Bone marrow (tissue), 2 donors: ENCODE measurements around the gene CLCNKA.

Source experiments
- DNase-seq, 2 donors: peaks; one replicate each; lab custom pipeline; 2025; lab: John Stamatoyannopoulos, UW

Gene CLCNKA

GRCh38 chr1:16078925-16079656 lies 57.3 kb downstream of the CLCNKA start:
- peak; percentile 17 to 69 for DNase-seq

- DNase-seq, result no peak
These were observed 58.8 kb downstream of the CLCNKA start for GRCh38 chr1:16080422-16081150.

GRCh38 chr1:16081636-16082035 lies 59.8 kb downstream of the CLCNKA start:
- DNase-seq, result no peak

- peak; percentile 18 to 33 for DNase-seq
These were observed 60.6 kb downstream of the CLCNKA start for GRCh38 chr1:16082283-16083038.

- no peak for DNase-seq
These were observed 61.6 kb downstream of the CLCNKA start for GRCh38 chr1:16083486-16083885.
